HCT116 (cell line): ENCODE measurements around the gene PLCB3. TPM values are rescaled to one million over a fixed set of nuclear protein-coding genes. Genes with fewer than 3 reads are reported as not detected.

Source experiments
- ATAC-seq: fragments of 200-7000 bp; cut with Tn5 transposase; 2 replicates; pipeline ENCODE4 v1.9.1; 2020; ENCODE audit warnings: mild to moderate bottlenecking, moderate library complexity
- BruUV-seq: library from RNA; stranded (reverse); fragments of 400-500 nt; replicated peaks from 2 replicates; lab custom pipeline; 2021; lab: Mats Ljungman, UMichigan
- CTCF ChIA-PET: fragments of 300-600 bp; sonication (Branson Sonifier 250); formaldehyde crosslinking; loops from one replicate; lab custom pipeline; 2021; ENCODE audit warnings: antibody characterized with exemption; lab: Charles Lee
- POLR2A ChIA-PET: fragments of 300-600, 350-600 bp; sonication (Branson Sonifier 250); formaldehyde crosslinking; loops from one replicate; lab custom pipeline; 2021; ENCODE audit warnings: antibody characterized with exemption; lab: Charles Lee
- RAD21 ChIA-PET, 2 experiments: fragments of 300-600 bp; sonication (Branson Sonifier 250); formaldehyde crosslinking; loops; one replicate each; lab custom pipeline; 2023; ENCODE audit warnings: low total read pairs in 2 of 2; ENCODE audit not compliant: uncharacterized antibody in 2 of 2, unreplicated experiment in 2 of 2, low non-redundant PET in 1 of 2; lab: Charles Lee
- DNase-seq: peaks from one replicate; pipeline ENCODE4 v3.0.0-alpha.2; 2010; ENCODE audit warnings: low read depth, low spot score
- H2AFZ ChIP-seq: fragments of 200-600 bp; shearing (Covaris generic), sonication (generic); 2 replicates; pipeline ENCODE4 v1.6.1; 2017; ENCODE audit warnings: low read depth, mixed run types, mixed read lengths, antibody characterized with exemption, low read length; ENCODE audit not compliant: poor library complexity, severe bottlenecking
- H3K27ac ChIP-seq: 2 replicates; pipeline ENCODE4 v1.5.1; 2012; ENCODE audit warnings: low read depth, low read length
- H3K27me3 ChIP-seq: fragments of 200-600 bp; sonication (generic); 2 replicates; pipeline ENCODE4 v1.6.1; 2016; ENCODE audit warnings: mixed run types, low read length, mixed read lengths; ENCODE audit not compliant: insufficient read depth
- H3K36me3 ChIP-seq, 2 experiments: fragments of 200-500 bp in 1 of 2; fragments of 200-600 bp in 1 of 2; sonication (Bioruptor generic) in 1 of 2; sonication (generic) in 1 of 2; 2 replicates each; pipeline versions ENCODE4 v1.5.1 to v1.6.1; 2014 to 2016; ENCODE audit warnings: low read length in 2 of 2, inconsistent platforms in 1 of 2, mixed read lengths in 1 of 2, mixed run types in 1 of 2; ENCODE audit not compliant: insufficient read depth in 2 of 2, control insufficient read depth in 1 of 2
- H3K4me1 ChIP-seq, 2 experiments: fragments of 200-600 bp in 1 of 2; sonication (generic) in 1 of 2; 2 replicates each; pipeline versions ENCODE4 v1.5.1 to v1.6.1; 2012 to 2017; ENCODE audit warnings: low read length in 2 of 2, inconsistent platforms in 1 of 2, mild to moderate bottlenecking in 1 of 2, mixed read lengths in 1 of 2, mixed run types in 1 of 2, moderate library complexity in 1 of 2; ENCODE audit not compliant: insufficient read depth in 2 of 2, control insufficient read depth in 1 of 2
- H3K4me2 ChIP-seq: fragments of 200-600 bp; sonication (generic); 2 replicates; pipeline ENCODE4 v1.6.1; 2017; ENCODE audit warnings: mixed run types, low read length, mixed read lengths
- H3K4me3 ChIP-seq, 2 experiments: fragments of 200-600 bp in 1 of 2; sonication (generic) in 1 of 2; replicated peaks in 1 of 2; 2 replicates each; pipeline ENCODE4 v1.5.1; 2011 to 2016; ENCODE audit warnings: low read length in 2 of 2, control low read depth in 1 of 2, low read depth in 1 of 2, mild to moderate bottlenecking in 1 of 2, mixed read lengths in 1 of 2, mixed run types in 1 of 2
- H3K79me2 ChIP-seq: fragments of 200-600 bp; sonication (generic); 2 replicates; pipeline ENCODE4 v1.6.1; 2017; ENCODE audit warnings: mild to moderate bottlenecking, mixed run types, low read length, moderate library complexity, mixed read lengths; ENCODE audit not compliant: insufficient read depth
- H3K9ac ChIP-seq: fragments of 200-600 bp; sonication (generic); 2 replicates; pipeline ENCODE4 v1.6.1; 2016; ENCODE audit warnings: low read length, mixed read lengths
- H3K9me2 ChIP-seq: fragments of 200-600 bp; sonication (generic), shearing (Covaris generic); 2 replicates; pipeline ENCODE4 v1.6.1; 2017; ENCODE audit warnings: mixed run types, mild to moderate bottlenecking, moderate library complexity; ENCODE audit not compliant: insufficient read depth
- H3K9me3 ChIP-seq, 2 experiments: fragments of 200-500 bp in 1 of 2; fragments of 200-600 bp in 1 of 2; sonication (Bioruptor generic) in 1 of 2; sonication (generic) in 1 of 2; 2 replicates each; pipeline ENCODE4 v1.6.1; 2014 to 2017; ENCODE audit warnings: low read length in 2 of 2, mixed read lengths in 2 of 2, inconsistent platforms in 1 of 2, low read depth in 1 of 2, mild to moderate bottlenecking in 1 of 2, mixed run types in 1 of 2, moderate library complexity in 1 of 2; ENCODE audit not compliant: control insufficient read depth in 1 of 2, insufficient read depth in 1 of 2
- H4K20me1 ChIP-seq: fragments of 200-600 bp; sonication (generic), shearing (Covaris generic); 2 replicates; pipeline ENCODE4 v1.6.1; 2017; ENCODE audit warnings: mixed run types, mild to moderate bottlenecking, moderate library complexity; ENCODE audit not compliant: insufficient read depth
- ZNF274 ChIP-seq: fragments of 200-500 bp; sonication (Bioruptor generic); IDR thresholded peaks from 2 replicates; pipeline ENCODE4 v1.6.1; 2014; ENCODE audit warnings: mild to moderate bottlenecking, low read depth, low read length, inconsistent platforms
- intact Hi-C: fragments of 100-400 bp; cut with micrococcal nuclease; formaldehyde crosslinking; loops from 2 replicates; pipeline ENCODE4 v1.10.0; 2022
- total RNA-seq: library from RNA; stranded (reverse); gene quantifications from one replicate; pipeline ENCODE4 v1.2.1, GENCODE V29; 2021; ENCODE audit not compliant: unreplicated experiment
- TF ChIP-seq, protein P1 (sequence below): IDR thresholded peaks from 2 replicates; pipeline ENCODE4 v1.6.1; 2011; ENCODE audit warnings: mild to moderate bottlenecking, low read length, moderate library complexity; ENCODE audit not compliant: insufficient replicate concordance; ENCODE audit errors: extremely low read depth
- TF ChIP-seq, protein P2 (sequence below), 3 experiments: fragments of 200-600 bp in 1 of 3; sonication (generic) in 1 of 3; IDR thresholded peaks in 2 of 3; conservative IDR thresholded peaks in 1 of 3; 2 replicates each; pipeline ENCODE4 v1.5.1; 2012 to 2017; ENCODE audit warnings: low read depth in 2 of 3, low read length in 2 of 3, antibody characterized with exemption in 1 of 3, borderline replicate concordance in 1 of 3, control low read depth in 1 of 3, mild to moderate bottlenecking in 1 of 3, mixed read lengths in 1 of 3, mixed run types in 1 of 3, moderate library complexity in 1 of 3; ENCODE audit not compliant: insufficient read depth in 1 of 3

The PLCB3 gene
- total RNA-seq, 1 experiment from 2014 or later: 106 TPM

DNA sequence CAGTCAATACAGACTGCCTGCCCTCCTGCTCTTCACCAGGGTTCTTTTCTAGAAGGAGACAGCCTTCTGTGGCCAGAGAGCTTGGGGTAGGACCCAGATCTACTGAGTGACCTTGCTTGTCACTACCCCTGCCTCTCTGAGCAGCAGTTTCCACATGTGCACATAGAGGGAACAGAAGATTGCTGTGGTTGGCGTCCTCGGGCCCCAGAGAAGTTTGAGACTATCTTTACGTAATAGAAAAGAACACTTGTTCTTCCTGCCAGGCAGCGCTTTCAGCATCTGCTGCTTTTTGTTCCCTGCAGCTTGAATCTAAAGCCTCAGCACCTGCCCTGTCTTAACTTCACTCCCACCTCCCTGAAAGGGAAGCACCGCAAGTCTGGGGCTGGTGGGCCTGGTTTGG is 12.3 kb upstream of the PLCB3 start:
- no TSS peak for BruUV-seq
- ChIA-PET RAD21 (no interaction called here), POLR2A (interaction anchor here (1.1 kb wide), 1 partner anchor 8 kb away, joined by 4 read pairs; no protein-coding TSS in a partner anchor), CTCF (no interaction called here)
- Histone ChIP-seq H3K36me3 (peaks cover 0 to 18% of the 10 kb centered on the region in 2 experiments; a peak in 1 of 4 replicates), H3K79me2 (peaks cover 33% of the 10 kb centered on the region), H3K27ac (peak overlapping the region; percentile 96), H3K4me2 (peak overlapping the region; percentile 84; the same call in 1 of the 2 replicates), H3K9me2 (no peaks in the 10 kb centered on the region), H4K20me1 (no peaks in the 10 kb centered on the region), H3K9me3 (no peaks in the 10 kb centered on the region), H3K4me1 (peaks cover 31 to 58% of the 10 kb centered on the region in 2 experiments), H3K4me3 (no peak overlapping the region; a peak in 1 of 4 replicates), H3K9ac (peak overlapping the region; percentile 30), H3K27me3 (no peaks in the 10 kb centered on the region), H2AFZ (no peak overlapping the region)
- TF ChIP-seq, protein P1, sequence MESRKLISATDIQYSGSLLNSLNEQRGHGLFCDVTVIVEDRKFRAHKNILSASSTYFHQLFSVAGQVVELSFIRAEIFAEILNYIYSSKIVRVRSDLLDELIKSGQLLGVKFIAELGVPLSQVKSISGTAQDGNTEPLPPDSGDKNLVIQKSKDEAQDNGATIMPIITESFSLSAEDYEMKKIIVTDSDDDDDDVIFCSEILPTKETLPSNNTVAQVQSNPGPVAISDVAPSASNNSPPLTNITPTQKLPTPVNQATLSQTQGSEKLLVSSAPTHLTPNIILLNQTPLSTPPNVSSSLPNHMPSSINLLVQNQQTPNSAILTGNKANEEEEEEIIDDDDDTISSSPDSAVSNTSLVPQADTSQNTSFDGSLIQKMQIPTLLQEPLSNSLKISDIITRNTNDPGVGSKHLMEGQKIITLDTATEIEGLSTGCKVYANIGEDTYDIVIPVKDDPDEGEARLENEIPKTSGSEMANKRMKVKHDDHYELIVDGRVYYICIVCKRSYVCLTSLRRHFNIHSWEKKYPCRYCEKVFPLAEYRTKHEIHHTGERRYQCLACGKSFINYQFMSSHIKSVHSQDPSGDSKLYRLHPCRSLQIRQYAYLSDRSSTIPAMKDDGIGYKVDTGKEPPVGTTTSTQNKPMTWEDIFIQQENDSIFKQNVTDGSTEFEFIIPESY: no peak
- no peak for TF ChIP-seq ZNF274
- TF ChIP-seq, protein P2, sequence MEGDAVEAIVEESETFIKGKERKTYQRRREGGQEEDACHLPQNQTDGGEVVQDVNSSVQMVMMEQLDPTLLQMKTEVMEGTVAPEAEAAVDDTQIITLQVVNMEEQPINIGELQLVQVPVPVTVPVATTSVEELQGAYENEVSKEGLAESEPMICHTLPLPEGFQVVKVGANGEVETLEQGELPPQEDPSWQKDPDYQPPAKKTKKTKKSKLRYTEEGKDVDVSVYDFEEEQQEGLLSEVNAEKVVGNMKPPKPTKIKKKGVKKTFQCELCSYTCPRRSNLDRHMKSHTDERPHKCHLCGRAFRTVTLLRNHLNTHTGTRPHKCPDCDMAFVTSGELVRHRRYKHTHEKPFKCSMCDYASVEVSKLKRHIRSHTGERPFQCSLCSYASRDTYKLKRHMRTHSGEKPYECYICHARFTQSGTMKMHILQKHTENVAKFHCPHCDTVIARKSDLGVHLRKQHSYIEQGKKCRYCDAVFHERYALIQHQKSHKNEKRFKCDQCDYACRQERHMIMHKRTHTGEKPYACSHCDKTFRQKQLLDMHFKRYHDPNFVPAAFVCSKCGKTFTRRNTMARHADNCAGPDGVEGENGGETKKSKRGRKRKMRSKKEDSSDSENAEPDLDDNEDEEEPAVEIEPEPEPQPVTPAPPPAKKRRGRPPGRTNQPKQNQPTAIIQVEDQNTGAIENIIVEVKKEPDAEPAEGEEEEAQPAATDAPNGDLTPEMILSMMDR (IDR thresholded peaks at IDR 0.05 in 2 of 3, conservative IDR thresholded peaks at IDR 0.05 in 1 of 3; ENCODE audit: borderline replicate concordance in 1 of 3, insufficient read depth in 1 of 3, low read depth in 2 of 3, low read length in 2 of 3): no peak
- DNase-seq (no peak), ATAC-seq (no peak)
- intact Hi-C loops: no loop called here
